PFSK-1 (cell line): ENCODE data around the gene NHSL2.

ENCODE experiments used
- FOXP2 ChIP-seq: optimal IDR thresholded peaks from 2 replicates; pipeline ENCODE3; 2011; ENCODE audit warnings: borderline replicate concordance, control low read depth, inconsistent platforms; ENCODE audit not compliant: insufficient read depth; ENCODE audit errors: extremely low read length, extremely low read depth
- POLR2AphosphoS5 ChIP-seq: IDR thresholded peaks from 2 replicates; pipeline ENCODE4 v1.6.1; 2012; ENCODE audit warnings: low read depth, mild to moderate bottlenecking, control low read depth, low read length, moderate library complexity

- TF ChIP-seq POLR2AphosphoS5 (no peak), FOXP2 (no peak)
These were observed 232.9 kb downstream of the NHSL2 start for GRCh38 chrX:72143609-72143907.
